ENCODE results near the gene PLEKHG4B.
"Not testable (repeated sequence)": the region's sequence is repeated elsewhere in the genome, so short reads cannot be mapped to it uniquely, and the experiment has no call there.

PLEKHG4B gene, protein sequence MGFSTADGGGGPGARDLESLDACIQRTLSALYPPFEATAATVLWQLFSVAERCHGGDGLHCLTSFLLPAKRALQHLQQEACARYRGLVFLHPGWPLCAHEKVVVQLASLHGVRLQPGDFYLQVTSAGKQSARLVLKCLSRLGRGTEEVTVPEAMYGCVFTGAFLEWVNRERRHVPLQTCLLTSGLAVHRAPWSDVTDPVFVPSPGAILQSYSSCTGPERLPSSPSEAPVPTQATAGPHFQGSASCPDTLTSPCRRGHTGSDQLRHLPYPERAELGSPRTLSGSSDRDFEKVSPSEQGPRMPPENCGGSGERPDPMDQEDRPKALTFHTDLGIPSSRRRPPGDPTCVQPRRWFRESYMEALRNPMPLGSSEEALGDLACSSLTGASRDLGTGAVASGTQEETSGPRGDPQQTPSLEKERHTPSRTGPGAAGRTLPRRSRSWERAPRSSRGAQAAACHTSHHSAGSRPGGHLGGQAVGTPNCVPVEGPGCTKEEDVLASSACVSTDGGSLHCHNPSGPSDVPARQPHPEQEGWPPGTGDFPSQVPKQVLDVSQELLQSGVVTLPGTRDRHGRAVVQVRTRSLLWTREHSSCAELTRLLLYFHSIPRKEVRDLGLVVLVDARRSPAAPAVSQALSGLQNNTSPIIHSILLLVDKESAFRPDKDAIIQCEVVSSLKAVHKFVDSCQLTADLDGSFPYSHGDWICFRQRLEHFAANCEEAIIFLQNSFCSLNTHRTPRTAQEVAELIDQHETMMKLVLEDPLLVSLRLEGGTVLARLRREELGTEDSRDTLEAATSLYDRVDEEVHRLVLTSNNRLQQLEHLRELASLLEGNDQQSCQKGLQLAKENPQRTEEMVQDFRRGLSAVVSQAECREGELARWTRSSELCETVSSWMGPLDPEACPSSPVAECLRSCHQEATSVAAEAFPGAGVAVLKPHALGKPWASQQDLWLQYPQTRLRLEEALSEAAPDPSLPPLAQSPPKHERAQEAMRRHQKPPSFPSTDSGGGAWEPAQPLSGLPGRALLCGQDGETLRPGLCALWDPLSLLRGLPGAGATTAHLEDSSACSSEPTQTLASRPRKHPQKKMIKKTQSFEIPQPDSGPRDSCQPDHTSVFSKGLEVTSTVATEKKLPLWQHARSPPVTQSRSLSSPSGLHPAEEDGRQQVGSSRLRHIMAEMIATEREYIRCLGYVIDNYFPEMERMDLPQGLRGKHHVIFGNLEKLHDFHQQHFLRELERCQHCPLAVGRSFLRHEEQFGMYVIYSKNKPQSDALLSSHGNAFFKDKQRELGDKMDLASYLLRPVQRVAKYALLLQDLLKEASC (N-terminal part only)

DNA sequence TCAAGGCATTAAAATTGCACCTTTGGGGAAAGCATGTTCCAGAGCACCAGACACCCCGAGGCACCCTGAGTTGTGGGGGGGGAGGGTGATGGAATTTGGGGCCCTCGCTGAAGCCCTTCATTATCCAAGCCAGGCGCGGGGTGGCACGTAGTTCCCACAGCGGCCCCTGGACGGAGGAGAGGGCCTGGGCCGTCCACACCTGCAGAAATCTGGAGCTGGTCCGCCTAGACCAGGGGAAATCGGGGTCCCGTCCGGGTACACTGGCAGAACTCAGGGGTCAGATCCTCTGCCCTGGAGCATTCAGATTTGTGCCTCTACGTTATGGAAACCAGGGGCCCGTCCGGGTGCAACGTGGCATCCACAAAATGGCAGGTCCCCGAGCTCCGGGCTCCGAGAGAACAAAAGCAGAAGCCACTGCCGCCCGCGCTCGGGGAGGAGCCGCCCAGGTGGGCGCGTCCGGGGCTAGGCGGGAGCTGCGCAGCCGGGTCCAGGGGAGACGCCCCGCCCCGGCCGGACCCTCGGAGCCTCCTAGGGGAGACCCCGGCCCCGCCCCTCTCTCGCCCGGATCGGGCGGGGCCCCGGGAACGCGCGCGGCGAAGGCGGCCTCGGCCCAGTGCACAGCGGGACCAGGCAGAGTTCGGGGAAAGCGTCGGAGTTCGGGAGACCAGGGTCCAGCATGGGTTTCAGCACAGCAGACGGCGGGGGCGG is at the start of gene PLEKHG4B:
Gene PLEKHG4B, plus strand, starts transcription at position 613 of the 708 bp plus-strand sequence. Its CDS starts 64 bp downstream, at position 677.
- DNase-seq (ENCODE audit: low spot score) = no peak

DNA sequence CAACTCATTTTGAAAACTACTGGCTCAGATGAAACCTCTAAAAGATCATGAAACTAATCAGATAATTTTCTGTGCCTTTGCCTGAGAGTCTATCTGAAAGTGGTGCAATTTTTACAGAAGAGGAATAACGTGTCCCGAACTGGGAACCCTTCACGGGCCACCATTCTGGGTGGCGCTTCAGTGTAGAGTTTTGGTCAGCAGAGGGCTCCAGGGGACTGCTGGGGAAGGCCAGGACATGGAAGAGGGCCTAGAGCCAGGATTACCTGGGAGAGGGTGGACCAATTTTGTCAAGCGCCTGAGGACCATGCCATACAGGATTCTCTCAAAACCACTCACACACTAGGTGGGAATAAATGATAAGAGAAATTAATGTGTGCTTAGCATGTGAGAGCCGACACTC is 49.7 kb upstream of the PLEKHG4B start:
- DNase-seq (ENCODE audit: low spot score) = no peak

DNA sequence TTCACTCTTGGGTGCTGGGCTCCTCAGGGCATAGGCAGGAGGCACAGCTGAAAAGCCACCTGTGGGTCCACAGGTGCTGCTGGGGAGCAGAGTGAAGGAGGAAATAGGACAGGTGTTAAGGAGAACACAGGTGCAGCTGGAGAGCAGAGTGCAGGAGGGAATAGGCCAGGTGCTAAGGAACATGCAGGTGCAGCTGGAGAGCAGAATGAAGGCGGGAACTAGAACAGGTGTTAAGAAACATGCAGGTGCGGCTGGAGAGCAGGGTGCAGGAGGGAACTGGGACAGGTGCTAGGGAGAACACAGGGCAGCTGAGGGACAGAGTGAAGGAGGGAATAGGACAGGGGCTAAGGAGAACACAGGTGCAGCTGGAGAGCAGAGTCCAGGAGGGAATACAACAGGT is 43.8 kb upstream of the PLEKHG4B start:
- DNase-seq (ENCODE audit: low spot score) = no peak

DNA sequence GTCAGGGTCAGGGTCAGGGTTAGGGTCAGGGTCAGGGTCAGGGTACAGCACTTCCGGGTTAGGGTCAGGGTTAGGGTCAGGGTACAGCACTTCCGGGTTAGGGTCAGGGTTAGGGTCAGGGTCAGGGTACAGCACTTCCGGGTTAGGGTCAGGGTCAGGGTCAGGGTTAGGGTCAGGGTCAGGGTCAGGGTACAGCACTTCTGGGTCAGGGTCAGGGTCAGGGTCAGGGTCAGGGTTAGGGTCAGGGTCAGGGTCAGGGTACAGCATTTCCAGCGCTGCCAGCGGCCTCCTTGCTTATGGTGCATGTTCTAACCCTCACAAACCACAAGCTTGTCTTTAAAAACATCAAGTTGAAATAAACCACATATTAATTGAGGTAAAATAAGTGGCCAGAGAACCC is 42.4 kb upstream of the PLEKHG4B start:
- DNase-seq (ENCODE audit: low spot score) = not testable (repeated sequence)

DNA sequence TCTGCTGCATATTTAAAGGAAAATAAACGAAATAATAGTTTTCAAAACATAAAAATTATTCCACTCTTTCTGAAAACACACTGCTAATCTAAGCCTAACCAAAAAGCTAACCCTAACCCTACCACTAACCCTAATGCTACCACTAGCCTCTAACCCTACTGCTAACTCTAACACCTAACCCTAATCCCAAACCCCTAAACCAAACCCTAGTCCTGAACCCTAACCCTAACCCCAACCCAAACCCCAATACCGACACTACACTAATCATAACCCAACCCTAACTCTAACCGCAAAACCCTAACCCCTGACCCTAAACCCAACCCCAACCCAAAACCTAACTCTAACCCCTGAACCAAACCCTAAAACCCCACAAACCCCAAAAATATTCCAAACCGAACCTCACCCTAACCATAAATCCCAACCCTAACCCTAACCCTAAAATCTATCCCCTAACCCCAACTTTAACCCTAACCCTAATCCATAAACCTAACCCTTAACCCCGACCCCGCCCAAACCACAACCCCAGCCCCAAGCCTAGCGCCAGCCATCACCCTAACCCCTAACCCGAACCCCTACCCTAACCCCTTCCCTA is 41.9 kb upstream of the PLEKHG4B start:
- DNase-seq (ENCODE audit: low spot score) = no peak

DNA sequence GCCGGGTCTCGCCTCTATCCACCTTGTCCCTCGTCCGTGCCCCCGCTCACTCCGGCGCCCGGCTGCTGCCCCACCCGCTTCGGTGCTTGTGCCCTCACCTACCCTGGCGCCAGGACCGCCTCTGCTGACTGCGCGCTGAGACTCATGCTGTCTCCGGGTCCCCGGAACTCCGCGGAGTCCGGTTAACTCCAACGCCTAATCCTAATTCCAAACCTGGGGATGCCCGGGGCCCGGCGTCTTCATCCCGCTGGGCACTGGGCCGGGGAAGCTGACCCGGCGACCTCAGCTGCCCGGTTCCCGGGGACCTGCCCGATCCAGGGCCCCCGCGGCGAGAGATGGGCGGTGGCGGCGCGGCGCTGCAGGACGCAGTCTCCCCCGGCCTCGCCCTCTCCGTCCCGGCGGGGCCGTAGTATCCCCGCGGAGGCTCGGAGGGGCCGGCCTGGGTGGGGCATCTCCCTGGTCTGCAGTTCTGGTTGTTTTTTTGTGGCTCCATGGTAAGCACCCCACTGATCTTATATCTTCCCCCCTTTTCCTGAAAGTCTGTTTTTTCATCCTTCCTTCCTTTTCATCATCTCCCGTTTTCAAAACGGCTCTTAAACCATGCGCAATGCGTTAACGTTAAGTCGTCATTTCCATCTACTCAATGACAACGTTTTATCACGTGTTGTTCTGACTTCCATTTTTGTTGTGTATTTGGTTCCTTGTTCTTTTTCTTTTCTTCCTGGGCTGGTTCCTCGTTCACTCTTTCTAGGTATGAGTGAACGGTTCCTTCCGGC is 41.1 kb upstream of the PLEKHG4B start:
- DNase-seq (ENCODE audit: low spot score) = no peak

DNA sequence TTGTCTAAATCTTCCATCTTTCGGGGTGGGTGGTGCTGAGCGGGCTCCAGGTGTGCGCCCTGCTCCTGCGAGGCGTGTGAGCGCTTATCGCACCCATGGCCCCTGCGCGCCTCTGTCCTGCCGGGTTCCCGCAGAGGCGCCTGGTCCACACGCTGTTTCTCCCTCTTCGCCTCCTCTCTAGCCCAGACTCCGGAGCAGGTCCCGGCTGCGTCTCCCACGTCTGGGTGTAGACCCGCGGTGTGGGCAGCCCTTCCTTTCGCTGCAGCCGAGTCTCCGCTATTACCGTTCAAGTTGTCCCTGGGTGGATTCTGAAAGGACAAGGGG is 40.5 kb upstream of the PLEKHG4B start:
- DNase-seq (ENCODE audit: low spot score) = no peak

DNA sequence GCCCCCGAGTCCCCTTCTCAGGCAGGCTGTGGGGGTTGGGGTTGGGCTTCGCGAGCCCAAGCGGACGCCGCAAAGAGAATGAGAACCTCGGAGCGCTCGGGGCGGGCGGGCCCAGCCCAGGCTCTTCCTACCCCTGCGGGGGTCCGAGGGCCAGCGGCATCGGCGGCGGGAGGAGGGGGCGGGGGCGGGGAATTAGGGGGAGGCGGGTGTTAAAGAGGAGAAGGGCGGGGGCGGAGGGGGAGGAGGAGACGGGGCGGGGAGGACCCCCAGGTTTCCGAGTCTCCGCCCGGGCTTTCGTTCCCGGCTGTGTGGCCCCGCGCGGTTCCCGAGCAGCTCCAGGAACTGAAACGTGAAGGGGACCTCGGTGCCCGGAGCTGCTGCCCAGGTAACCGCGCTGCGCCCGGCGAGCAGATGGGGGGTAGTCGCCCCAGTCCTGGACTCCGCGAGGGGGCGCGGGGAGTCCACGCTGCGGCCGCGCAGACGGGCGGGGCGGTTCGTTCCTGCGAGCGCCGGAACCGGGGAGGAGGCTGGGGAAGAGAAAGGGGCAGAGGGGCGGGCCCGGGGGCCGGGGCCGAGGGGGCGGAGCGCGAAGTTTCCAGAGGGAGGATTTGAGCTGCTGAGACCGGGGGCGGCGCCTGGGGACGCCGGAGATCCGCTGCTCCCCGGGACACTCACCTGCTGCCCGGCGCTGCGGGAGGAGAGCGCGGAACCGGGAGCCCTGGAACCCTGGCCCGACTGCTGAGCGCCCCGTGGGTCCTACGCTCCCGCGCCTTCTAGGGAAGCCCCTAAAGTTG is 38.4 kb upstream of the PLEKHG4B start:
- DNase-seq (ENCODE audit: low spot score) = no peak

DNA sequence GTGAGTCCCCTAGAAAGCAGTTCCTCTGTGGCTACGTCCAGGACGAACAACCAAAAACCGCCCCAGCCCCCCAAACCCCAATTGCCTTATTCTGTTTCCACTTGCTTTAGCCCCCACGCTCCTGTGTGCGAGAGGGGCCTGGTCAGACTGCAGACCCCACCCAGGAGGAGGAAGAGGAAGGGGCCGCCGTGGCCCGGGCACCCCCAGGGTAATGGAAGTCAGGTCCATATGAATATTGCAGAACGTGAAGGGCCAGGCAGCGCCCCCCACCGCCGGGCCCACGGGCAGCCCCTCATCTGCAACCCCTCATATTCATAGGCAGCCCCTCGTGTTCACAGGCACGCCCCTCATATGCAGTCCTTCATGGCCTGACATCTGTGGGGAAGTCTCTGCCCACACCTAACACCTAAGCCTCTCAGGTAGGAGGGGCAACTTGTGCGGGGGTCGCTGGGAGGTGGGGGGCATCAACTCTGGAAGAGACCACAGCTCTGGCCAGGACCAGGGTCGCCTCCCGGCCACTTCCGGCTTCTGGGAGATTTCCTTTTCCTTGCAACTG is 37.7 kb upstream of the PLEKHG4B start:
- no peak for DNase-seq (ENCODE audit: low spot score)

DNA sequence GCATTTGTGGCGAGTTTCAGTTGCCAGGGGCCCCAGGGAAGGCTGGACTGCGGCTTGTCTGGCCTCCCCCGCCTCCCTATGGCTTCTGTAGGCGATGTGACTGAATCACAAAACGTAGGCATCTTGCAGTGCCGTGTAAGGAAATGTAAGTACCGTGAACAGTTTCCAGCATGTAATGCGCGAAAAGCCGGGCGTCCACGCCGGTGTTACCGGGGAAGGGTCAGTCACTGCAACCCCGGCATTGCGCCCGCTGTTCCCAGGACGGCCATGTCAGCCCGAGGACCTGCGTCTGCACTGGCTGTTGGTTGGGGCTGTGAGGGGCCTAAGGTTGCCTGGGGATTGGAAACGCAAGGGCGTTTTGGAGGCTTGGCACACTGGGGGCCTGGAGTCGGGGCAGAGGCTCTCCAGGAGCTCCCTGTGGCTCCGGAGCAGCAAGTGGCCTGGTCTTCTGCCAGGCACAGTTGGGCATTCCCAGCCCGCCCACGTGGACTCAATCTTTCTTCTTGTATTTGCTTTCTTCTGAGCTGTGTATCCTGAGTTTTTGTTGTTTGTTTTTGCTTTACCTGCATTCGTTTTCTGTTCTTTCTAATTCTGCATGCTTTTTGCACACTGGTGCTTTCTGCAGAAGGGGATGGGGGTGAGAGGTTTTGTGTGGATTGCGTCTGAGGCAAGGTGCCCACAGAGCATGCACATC is 36.9 kb upstream of the PLEKHG4B start:
- no peak for DNase-seq (ENCODE audit: low spot score)

DNA sequence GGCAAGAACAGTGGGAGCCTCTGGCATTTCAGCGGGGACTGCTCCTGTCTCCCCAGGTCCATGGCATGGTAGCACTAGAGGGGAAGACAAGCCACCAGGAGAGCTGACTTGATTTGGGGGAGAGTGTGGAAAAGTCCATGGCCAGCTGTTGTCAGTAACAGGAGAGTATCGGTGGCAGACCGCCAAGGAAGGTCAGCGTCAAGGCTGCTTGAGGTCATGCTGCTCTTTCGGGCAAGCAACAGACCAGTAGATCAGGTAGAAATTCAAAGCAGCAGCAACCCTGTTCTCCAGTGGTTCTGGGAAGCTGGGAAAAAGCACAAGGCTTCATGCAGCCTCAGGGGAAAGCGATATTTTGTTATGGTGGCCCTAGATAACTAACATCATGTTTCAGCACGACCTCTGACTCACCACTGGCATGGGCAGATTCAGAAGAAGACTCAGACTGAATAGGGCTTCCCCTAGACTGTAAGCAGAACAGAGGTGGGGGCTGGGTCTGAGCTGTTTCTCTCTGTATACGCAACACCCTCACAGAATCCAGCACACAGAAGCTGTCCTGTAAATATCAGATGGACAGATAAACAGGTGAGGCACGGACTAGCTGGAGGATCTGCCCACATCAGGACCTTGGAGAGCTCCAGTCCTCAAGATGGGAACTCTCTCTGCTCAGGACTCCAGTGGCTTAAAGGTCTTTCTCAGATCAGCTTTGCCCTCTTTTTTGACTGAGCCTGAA is 35.2 kb upstream of the PLEKHG4B start:
- DNase-seq (ENCODE audit: low spot score) = no peak

DNA sequence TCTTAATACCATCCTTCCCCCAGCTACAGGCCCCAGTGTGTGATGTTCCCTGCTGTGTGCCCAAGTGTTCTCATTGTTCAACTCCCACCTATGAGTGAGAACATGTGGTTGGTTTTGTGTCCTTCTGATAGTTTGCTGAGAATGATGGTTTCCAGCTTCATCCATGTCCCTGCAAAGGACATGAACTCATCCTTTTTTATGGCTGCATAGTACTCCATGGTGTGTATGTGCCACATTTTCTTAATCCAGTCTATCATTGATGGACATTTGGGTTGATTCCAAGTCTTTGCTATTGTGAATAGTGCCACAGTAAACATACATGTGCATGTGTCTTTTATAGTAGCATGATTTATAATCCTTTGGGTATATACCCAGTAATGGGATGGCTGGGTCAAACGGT is 31.7 kb upstream of the PLEKHG4B start:
- not testable (repeated sequence) for DNase-seq (ENCODE audit: low spot score)

DNA sequence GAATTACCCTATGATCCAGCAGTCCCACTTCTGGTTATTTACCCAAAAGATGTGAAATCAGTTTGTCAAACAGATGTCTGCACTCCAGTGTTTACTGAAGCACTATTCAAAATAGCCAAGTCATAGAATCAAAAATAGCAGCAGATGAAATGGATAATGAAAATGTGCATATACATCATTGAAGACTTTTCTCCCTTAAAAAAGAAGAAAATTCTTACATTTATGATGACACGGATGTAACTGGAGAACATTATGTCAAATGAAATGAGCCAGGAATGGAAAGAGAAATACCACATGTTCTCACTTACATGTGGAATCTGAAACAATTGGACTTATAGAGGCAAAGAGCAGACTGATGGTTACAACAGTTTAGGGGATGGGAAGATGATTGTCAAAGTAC is 21.5 kb upstream of the PLEKHG4B start:
- DNase-seq (ENCODE audit: low spot score) = no peak

DNA sequence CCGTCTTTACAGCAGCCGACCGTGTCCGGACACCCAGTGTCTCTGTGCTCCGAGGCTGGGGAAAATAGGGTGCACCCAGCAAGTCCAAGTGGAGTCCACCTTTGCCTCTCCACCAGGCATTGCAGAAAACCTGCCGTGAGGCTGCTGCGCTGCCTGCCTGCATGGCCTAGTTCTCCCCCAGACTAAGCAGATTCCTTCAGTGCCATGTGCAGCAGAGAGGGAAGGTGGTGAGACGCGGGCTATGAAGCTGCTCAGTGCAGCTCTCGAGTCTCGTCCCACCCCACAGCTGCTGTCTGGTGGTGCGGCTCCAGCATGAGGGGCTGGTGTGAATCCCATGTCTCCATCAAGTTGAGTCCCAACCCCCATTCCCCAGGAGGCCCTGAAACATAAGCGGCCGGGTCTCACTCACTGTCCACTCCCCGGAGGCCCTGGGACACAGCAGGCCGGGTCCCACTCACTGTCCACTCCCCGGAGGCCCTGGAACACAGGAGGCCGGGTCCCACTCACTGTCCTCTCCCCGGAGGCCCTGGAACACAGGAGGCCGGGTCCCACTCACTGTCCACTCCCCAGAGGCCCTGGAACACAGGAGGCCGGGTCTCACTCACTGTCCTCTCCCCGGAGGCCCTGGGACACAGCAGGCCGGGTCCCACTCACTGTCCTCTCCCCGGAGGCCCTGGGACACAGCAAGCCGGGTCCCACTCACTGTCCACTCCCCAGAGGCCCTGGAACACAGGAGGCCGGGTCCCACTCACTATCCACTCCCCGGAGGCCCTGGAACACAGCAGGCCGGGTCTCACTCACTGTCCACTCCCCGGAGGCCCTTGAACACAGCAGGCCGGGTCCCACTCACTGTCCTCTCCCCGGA is 19.4 kb upstream of the PLEKHG4B start:
- not testable (repeated sequence) for DNase-seq (ENCODE audit: low spot score)

DNA sequence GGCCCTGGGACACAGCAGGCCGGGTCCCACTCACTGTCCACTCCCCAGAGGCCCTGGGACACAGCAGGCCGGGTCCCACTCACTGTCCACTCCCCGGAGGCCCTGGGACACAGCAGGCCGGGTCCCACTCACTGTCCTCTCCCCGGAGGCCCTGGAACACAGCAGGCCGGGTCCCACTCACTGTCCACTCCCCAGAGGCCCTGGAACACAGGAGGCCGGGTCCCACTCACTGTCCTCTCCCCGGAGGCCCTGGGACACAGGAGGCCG is 18.9 kb upstream of the PLEKHG4B start:
- DNase-seq (ENCODE audit: low spot score) = not testable (repeated sequence)

DNA sequence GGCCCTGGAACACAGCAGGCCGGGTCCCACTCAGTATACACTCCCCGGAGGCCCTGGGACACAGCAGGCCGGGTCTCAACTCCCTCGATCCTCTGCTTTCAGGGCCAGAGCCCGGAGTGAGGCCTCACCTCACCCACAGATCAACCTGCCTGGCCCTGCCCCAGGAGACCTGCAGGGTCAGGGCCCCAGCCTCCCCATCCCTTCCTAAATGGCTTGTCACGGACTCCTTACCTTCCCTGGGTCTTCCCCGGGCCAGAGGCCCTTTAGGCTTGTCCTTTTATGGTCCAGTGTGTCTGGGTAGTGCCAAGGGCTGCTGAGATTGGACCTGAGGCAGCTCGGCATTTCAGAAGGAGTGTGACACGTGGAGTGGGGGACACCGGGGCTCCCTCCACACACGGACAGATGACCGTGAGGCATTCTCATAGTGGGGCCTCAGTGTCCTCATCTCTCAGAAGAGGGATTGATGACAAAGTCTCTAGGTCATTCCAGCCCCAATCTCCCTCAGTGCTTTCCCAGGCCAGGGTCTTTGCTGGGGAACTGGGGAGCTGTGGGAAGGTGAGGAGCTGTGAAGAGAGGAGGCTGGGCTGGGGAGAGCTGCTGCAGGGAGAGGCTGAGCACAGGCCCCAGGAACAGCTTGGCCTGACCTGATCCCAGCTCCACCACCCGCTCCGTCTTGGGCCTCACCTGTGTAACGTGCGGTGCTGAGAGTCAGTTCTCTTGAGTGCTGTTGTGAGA is 18.0 kb upstream of the PLEKHG4B start:
- DNase-seq (ENCODE audit: low spot score) = no peak

Measured in Ammon's horn (tissue), 1 donor.